ENCODE data around the gene BRIP1. TPM values are rescaled to one million over a fixed set of nuclear protein-coding genes. Genes with fewer than 3 reads are reported as not detected.

Gene BRIP1
- total RNA-seq, 1 experiment from 2014 or later = 13.8 TPM

GRCh38 chr17:61641084-61641483 lies 222.2 kb downstream of the BRIP1 start:
- Mint-ChIP-seq H3K4me1 (peaks cover 4% of the 10 kb centered on the region; the same call in 1 of the 2 replicates), H3K36me3 (no peaks in the 10 kb centered on the region), H3K27ac (no peak overlapping the region), H3K4me3 (no peak overlapping the region), H3K9me3 (no peaks in the 10 kb centered on the region), H3K27me3 (ENCODE audit: low read depth) (no peaks in the 10 kb centered on the region)
- TF ChIP-seq USF1 (CRISPR knock-in tag; IDR thresholded peaks at IDR 0.05) = no peak
- no peak for TF ChIP-seq ATF1 (CRISPR knock-in tag; IDR thresholded peaks at IDR 0.05)
- no peak for TF ChIP-seq NFYB (CRISPR knock-in tag; conservative IDR thresholded peaks at IDR 0.05; ENCODE audit: low read depth)
- TF ChIP-seq EMX1 (CRISPR knock-in tag; IDR thresholded peaks at IDR 0.05) = no peak
- TF ChIP-seq NR3C1 (CRISPR knock-in tag; conservative IDR thresholded peaks at IDR 0.05; ENCODE audit: low read depth) = no peak
- ChIA-PET CTCF (no interaction called here), POLR2A (no interaction called here)
- no peak for ATAC-seq
- no peak for DNase-seq (ENCODE audit: low spot score)

GRCh38 chr17:61639818-61640217 lies 223.5 kb downstream of the BRIP1 start:
- H3K9me3 Mint-ChIP-seq = peaks cover 7% of the 10 kb centered on the region
- DNase-seq (ENCODE audit: low spot score) (no peak), ATAC-seq (no peak)
- H3K4me1 Mint-ChIP-seq = no peaks in the 10 kb centered on the region
- ChIA-PET POLR2A (no interaction called here), CTCF (no interaction called here)
- no peak for TF ChIP-seq AR (CRISPR knock-in tag; IDR thresholded peaks at IDR 0.05)
- H3K27ac Mint-ChIP-seq = no peak overlapping the region
- H3K36me3 Mint-ChIP-seq = no peaks in the 10 kb centered on the region
- H3K27me3 Mint-ChIP-seq (ENCODE audit: low read depth) = no peaks in the 10 kb centered on the region
- H3K4me3 Mint-ChIP-seq = no peak overlapping the region

- no peak for TF ChIP-seq E2F1 (CRISPR knock-in tag; IDR thresholded peaks at IDR 0.05)
- no peak for TF ChIP-seq NR2C2 (CRISPR knock-in tag; IDR thresholded peaks at IDR 0.05)
- TF ChIP-seq FOXJ3 (CRISPR knock-in tag; IDR thresholded peaks at IDR 0.05; ENCODE audit: borderline replicate concordance) = no peak
- no peak for TF ChIP-seq ZNF532 (CRISPR knock-in tag; IDR thresholded peaks at IDR 0.05; ENCODE audit: borderline replicate concordance)
- no peak for TF ChIP-seq JAZF1 (CRISPR knock-in tag; IDR thresholded peaks at IDR 0.05)
- no peak for TF ChIP-seq PRDM15 (CRISPR knock-in tag; IDR thresholded peaks at IDR 0.05)
- TF ChIP-seq NFE2L1 (CRISPR knock-in tag; IDR thresholded peaks at IDR 0.05) = no peak
- no peak for TF ChIP-seq GABPB1 (CRISPR knock-in tag; IDR thresholded peaks at IDR 0.05)
- ChIA-PET CTCF (interaction anchor here (2.8 kb wide), 1 partner anchor 471 kb away, joined by 27 read pairs; no protein-coding TSS in a partner anchor), POLR2A (no interaction called here)
- no peaks in the 10 kb centered on the region for H3K4me1 Mint-ChIP-seq
- DNase-seq (ENCODE audit: low spot score) (no peak), ATAC-seq (no peak)
- H3K27ac Mint-ChIP-seq = no peak overlapping the region
- H3K27me3 Mint-ChIP-seq (ENCODE audit: low read depth) = no peaks in the 10 kb centered on the region
- H3K9me3 Mint-ChIP-seq = peaks cover 7% of the 10 kb centered on the region
- no peaks in the 10 kb centered on the region for H3K36me3 Mint-ChIP-seq
- no peak overlapping the region for H3K4me3 Mint-ChIP-seq
Observed at GRCh38 chr17:61638087-61638486, 225.2 kb downstream of the BRIP1 start.
